HG03354 (cell line): ENCODE results near the gene ANKRD65.
"Not testable (repeated sequence)": the region's sequence is repeated elsewhere in the genome, so short reads cannot be mapped to it uniquely, and the experiment has no call there.

Experiments
- ATAC-seq: cut with Tn5 transposase; IDR thresholded peaks from one replicate; pipeline ENCODE4 v1.9.1; 2021; ENCODE audit warnings: mild to moderate bottlenecking; ENCODE audit not compliant: unreplicated experiment, poor library complexity, severe bottlenecking

The ANKRD65 gene

DNA sequence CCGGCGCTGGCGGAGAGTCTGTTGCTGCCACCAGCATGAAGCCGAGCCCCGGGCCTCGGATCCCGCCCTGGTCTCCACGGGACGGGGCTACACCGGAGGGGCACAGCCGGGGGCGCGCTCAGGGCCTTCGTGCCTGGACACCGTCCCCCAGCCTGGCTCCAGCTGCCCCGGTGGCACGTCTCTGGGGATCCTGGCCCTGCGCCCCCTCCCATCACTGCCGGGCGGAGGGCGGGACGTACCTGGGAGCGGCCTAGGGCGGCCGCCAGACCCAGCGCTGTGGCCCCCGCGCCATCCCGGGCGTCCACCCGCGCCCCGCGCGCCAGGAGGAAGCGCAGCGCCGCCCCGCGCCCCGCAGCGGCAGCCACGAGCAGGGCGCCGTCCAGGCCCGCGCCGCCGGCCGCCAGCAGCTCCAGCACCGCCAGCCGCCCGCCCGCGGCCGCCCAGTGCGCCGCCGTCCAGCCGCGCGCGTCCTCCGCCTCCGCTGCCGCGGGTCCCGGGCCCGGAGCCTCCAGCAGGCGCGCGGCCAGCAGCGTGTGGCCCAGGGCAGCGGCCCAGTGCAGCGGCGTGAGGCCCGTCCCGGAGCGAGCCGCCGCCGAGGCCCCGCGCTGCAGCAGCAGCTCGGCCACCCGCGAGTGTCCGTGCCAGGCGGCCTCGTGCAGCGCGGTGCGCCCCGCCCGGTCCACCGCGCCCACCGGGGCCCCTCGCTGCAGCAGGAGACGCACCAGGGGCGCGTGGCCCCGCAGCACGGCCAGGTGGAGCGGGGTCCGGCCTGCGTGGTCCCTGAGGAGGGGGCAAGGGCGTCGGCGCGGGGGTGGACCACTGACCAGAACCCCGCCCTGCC is 1.0 kb downstream of the ANKRD65 start:
- no peak for ATAC-seq

GRCh38 chr1:1419363-1419812 is 1.7 kb downstream of the ANKRD65 start:
- ATAC-seq: no peak

- ATAC-seq: no peak
Measured at GRCh38 chr1:1418464-1419362, 2.4 kb downstream of the ANKRD65 start.

DNA sequence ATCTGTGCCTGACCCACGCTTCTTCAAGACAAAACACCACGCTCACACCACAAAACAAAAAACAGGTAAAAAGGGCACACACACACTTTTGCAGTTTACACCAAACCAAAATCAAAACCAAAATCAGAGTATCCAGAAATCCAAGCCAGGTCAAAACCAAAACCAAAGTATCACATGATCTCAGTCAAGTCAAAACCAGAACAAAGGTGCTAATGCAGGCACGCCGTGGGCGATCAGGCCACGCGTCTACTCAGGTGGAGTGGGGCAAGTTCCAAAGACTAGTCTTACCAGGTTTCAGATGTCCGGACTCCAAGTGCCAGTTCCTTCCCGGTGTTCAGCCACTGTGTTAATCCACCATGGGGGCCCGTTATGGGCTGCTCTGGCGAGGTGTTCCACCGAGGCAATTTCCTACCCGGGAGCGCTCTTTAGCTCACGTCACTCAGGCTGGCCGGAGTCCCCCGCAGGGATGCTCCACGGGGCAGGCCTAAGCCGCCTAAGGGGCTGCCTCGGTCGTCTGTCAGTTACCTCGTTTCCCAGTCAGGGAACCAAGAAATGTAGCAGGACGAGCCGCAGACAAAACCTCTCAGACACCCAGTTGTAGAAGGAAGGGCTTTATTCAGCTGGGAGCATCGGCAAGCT is 3.1 kb downstream of the ANKRD65 start:
- not testable (repeated sequence) for ATAC-seq

- not testable (repeated sequence) for ATAC-seq
Measured at GRCh38 chr1:1417396-1417795, 3.7 kb downstream of the ANKRD65 start.

- ATAC-seq: no peak
Measured at GRCh38 chr1:1415751-1416150, 5.3 kb downstream of the ANKRD65 start.

DNA sequence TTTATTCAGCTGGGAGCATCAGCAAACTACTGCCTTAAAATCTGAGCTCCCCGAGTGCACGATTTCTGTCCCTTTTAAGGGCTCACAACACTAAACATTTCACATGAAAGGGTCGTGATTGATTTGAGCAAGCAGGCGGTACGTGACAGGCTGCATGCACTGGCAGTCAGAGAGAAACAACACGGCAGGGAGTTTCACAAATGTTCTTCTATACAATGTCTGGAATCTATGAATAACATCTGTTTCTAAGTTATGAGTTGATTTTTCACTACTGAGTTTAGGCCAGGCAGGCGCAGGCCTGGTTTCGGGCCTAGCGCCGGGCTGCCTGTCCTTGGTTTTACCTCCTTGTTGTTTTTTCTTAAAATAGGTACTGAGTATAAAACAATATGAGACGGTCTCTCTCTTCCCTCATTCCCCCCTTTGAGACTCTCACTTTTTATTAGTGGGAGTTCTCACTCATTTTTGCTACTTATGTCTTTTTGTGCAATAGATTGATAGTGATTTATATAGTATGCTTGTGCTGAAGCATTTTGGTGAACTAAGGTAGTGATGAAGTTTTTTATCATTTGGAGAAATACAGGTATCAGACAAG is 8.7 kb downstream of the ANKRD65 start:
- ATAC-seq: not testable (repeated sequence)

GRCh38 chr1:1411626-1412025 is 9.4 kb downstream of the ANKRD65 start:
- ATAC-seq: no peak

DNA sequence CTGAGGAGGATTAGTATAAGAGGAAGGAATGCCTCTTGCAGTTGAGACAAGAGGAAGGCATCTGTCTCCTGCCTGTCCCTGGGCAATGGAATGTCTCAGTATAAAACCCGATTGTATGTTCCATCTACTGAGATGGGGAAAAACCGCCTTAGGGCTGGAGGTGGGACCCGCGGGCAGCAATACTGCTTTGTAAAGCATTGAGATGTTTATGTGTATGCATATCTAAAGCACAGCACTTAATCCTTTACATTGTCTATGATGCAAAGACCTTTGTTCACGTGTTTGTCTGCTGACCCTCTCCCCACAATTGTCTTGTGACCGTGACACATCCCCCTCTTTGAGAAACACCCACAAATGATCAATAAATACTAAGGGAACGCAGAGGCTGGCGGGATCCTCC is 10.8 kb downstream of the ANKRD65 start:
- ATAC-seq: not testable (repeated sequence)

- ATAC-seq: peak; percentile 39
Measured at GRCh38 chr1:1407636-1408318, 13.3 kb downstream of the ANKRD65 start.

GRCh38 chr1:1406821-1407635 is 14.0 kb downstream of the ANKRD65 start, which contains the start of gene MRPL20:
MRPL20 (minus strand) TSS chr1:1407293; CDS start chr1:1407217, 76 bp downstream.
- peak; percentile 88 for ATAC-seq

DNA sequence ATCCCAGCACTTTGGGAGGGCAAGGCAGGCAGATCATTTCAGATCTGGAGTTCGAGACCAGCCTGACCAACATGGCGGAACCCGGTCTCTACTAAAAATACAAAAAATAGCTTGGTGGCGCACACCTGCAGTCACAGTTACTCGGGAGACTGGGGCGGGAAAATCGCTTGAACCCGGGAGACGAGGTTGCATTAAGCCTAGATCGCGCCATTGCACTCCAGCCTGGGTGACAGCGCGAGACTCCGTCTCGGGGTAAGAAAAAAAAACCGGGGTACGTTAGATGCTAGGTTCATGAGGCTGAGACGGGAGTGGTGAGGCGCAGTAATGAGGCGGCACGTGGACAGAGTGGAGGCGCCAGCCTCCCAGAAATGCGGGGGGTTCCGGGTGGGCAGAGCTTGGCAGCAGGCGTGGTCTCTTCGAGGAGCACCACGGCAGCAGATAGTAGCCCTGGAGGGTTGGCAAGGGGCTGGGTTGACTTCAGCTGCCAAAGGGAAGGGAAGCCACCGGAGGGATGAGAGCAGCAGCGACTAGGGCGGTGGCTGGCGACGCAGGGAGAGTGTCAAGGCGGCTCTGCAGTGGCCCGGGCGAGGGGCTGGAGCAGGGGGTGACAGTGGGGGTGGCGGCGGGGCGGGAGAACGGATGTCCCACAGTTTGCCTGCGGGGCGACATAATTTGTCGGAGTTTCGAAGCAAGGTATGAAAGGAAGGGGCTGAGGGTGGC is 14.8 kb downstream of the ANKRD65 start:
- no peak for ATAC-seq

GRCh38 chr1:1403653-1404052 is 17.4 kb downstream of the ANKRD65 start:
- no peak for ATAC-seq

GRCh38 chr1:1402901-1403392 is 18.1 kb downstream of the ANKRD65 start:
- ATAC-seq: not testable (repeated sequence)

DNA sequence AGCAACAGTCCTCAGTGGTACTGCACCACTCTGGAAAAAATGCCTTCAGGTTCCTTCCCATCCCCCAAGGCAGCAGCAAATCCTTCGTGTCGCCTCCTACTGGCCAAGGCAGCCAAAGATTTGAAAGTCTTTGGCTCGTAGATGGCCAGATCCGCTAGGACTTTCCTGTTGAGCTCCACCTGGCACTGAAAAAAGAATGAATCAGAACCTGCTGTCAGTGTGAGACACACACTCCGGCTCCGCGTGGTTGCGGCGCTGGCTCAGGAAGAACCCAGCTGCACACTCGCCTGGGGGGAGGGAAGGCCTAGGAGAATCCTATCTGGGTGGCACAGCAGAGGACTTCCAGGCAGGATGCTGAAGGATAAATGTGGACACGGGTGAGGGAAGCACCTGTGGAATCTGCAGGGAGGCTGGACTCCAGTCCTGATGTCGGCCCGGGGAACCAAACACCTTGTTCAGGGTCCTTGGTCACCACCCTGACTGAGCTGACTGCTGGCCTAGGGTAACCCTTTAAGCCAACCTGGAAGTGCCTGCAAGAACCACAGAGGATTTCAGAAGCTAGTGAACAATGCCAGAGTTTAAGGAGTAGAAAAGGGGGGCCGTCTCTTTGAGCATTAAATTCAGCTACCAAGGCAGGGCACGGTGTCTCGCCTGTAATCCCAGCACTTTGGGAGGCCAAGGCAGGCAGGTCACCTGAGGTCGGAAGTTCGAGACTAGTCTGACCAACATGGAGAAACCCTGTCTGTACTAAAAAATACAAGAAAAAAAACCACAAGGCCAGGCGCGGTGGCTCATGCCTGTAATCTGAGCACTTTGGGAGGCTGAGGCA is 18.8 kb downstream of the ANKRD65 start:
- ATAC-seq: no peak

DNA sequence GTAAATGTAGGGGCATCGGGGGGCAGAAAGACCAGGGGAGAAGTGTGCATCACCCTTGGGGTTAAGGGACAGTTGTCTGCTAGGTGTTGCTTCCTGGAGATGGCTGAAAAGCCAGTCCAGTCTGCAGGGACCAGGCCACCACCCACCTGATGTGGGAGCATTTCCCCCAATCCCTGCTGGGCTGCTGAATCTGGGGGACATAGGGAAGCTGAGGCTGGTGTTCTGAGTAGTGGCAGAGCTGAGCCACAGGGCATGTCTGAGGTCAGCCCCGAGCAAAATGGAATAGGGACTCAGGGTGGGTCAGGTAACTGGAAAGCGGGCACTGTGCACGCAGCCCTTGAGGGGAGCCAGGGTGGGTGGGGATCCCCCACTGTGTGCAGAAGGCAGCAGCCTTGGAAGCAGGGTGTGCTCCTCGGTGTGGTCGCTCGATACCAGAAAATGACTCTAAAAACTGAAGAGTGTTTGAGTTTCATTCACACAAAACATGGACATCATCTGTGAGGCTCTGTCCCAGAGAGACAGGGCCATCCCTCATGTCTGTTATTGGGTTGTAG is 19.5 kb downstream of the ANKRD65 start:
- no peak for ATAC-seq
